Fibroblast of mammary gland (primary cell): ENCODE measurements around the gene PANX2.

Source experiments
- DNase-seq: peaks from one replicate; pipeline ENCODE4 v3.0.0-alpha.2; 2010; ENCODE audit warnings: low read depth
- H3K4me3 ChIP-seq: 2 replicates; pipeline ENCODE4 v1.5.1; 2011; ENCODE audit warnings: low read depth, mild to moderate bottlenecking, low read length, moderate library complexity; ENCODE audit not compliant: control insufficient read depth
- CTCF ChIP-seq: conservative IDR thresholded peaks from 2 replicates; pipeline ENCODE4 v1.5.1; 2011; ENCODE audit warnings: low read depth, low read length, inconsistent platforms; ENCODE audit not compliant: control insufficient read depth, insufficient read depth

The PANX2 gene

GRCh38 chr22:50174382-50175190, 4.1 kb downstream of the PANX2 start:
- no peak for TF ChIP-seq CTCF
- no peak for DNase-seq
- no peak overlapping the region for H3K4me3 ChIP-seq

GRCh38 chr22:50175191-50175461, 4.6 kb downstream of the PANX2 start:
- DNase-seq, result no peak
- no peak for TF ChIP-seq CTCF
- no peak overlapping the region for H3K4me3 ChIP-seq

- no peak overlapping the region for H3K4me3 ChIP-seq
- DNase-seq, result no peak
- TF ChIP-seq CTCF, result no peak
These were observed 5.7 kb downstream of the PANX2 start for GRCh38 chr22:50175921-50176849.

GRCh38 chr22:50176850-50177536, 6.5 kb downstream of the PANX2 start:
- TF ChIP-seq CTCF, result no peak
- no peak overlapping the region for H3K4me3 ChIP-seq
- DNase-seq, result no peak

GRCh38 chr22:50177537-50178470, 7.3 kb downstream of the PANX2 start:
- no peak for TF ChIP-seq CTCF
- H3K4me3 ChIP-seq, result no peak overlapping the region
- DNase-seq, result no peak

GRCh38 chr22:50178471-50178864, 7.9 kb downstream of the PANX2 start:
- DNase-seq, result no peak
- no peak for TF ChIP-seq CTCF
- no peak overlapping the region for H3K4me3 ChIP-seq
